ENCODE measurements around the gene LYST. TPM values are rescaled to one million over a fixed set of nuclear protein-coding genes. Genes with fewer than 3 reads are reported as not detected.

The LYST gene
- total RNA-seq, 1 experiment from 2014 or later: 11.9 TPM

GRCh38 chr1:235697508-235697907, 169.2 kb downstream of the LYST start:
- intact Hi-C loops (cut with micrococcal nuclease; ENCODE audit: unreplicated experiment): no loop called here
- no peak overlapping the region for H3K27ac Mint-ChIP-seq (ENCODE audit: unreplicated experiment)
- no peaks in the 10 kb centered on the region for H3K36me3 Mint-ChIP-seq (ENCODE audit: insufficient read depth, unreplicated experiment)
- no peaks in the 10 kb centered on the region for H3K27me3 Mint-ChIP-seq (ENCODE audit: unreplicated experiment)
- CTCF ChIA-PET: no interaction called here
- no TSS peak for BruUV-seq (replicated peaks)
- H3K4me1 Mint-ChIP-seq (ENCODE audit: low read depth, unreplicated experiment): no peaks in the 10 kb centered on the region
- TF ChIP-seq CTCF (IDR thresholded peaks at IDR 0.05; ENCODE audit: unreplicated experiment): no peak
- no peak for DNase-seq
- no peak overlapping the region for H3K4me3 Mint-ChIP-seq (ENCODE audit: low read depth, unreplicated experiment)
- no peaks in the 10 kb centered on the region for H3K9me3 Mint-ChIP-seq (ENCODE audit: low read depth, unreplicated experiment)

- CTCF ChIA-PET: interaction anchor here (0.6 kb wide), 1 partner anchor 1530 kb away, joined by 4 read pairs; no protein-coding TSS in a partner anchor
- H3K9me3 Mint-ChIP-seq (ENCODE audit: low read depth, unreplicated experiment): no peaks in the 10 kb centered on the region
- H3K36me3 Mint-ChIP-seq (ENCODE audit: insufficient read depth, unreplicated experiment): no peaks in the 10 kb centered on the region
- no peaks in the 10 kb centered on the region for H3K27me3 Mint-ChIP-seq (ENCODE audit: unreplicated experiment)
- no peak for TF ChIP-seq CTCF (IDR thresholded peaks at IDR 0.05; ENCODE audit: unreplicated experiment)
- no peaks in the 10 kb centered on the region for H3K4me1 Mint-ChIP-seq (ENCODE audit: low read depth, unreplicated experiment)
- no peak overlapping the region for H3K27ac Mint-ChIP-seq (ENCODE audit: unreplicated experiment)
- no peak overlapping the region for H3K4me3 Mint-ChIP-seq (ENCODE audit: low read depth, unreplicated experiment)
- intact Hi-C loops (cut with micrococcal nuclease; ENCODE audit: unreplicated experiment): no loop called here
- DNase-seq: no peak
- no TSS peak for BruUV-seq (replicated peaks)
Observed at GRCh38 chr1:235689356-235689755, 177.3 kb downstream of the LYST start.

GRCh38 chr1:235688096-235688495, 178.6 kb downstream of the LYST start:
- CTCF ChIA-PET: no interaction called here
- Mint-ChIP-seq H3K27ac (ENCODE audit: unreplicated experiment) (no peak overlapping the region), H3K27me3 (ENCODE audit: unreplicated experiment) (no peaks in the 10 kb centered on the region), H3K36me3 (ENCODE audit: insufficient read depth, unreplicated experiment) (no peaks in the 10 kb centered on the region), H3K9me3 (ENCODE audit: low read depth, unreplicated experiment) (no peaks in the 10 kb centered on the region), H3K4me3 (ENCODE audit: low read depth, unreplicated experiment) (no peak overlapping the region), H3K4me1 (ENCODE audit: low read depth, unreplicated experiment) (no peaks in the 10 kb centered on the region)
- DNase-seq: no peak
- BruUV-seq (replicated peaks): no TSS peak
- intact Hi-C loops (cut with micrococcal nuclease; ENCODE audit: unreplicated experiment): no loop called here
- no peak for TF ChIP-seq CTCF (IDR thresholded peaks at IDR 0.05; ENCODE audit: unreplicated experiment)

- Mint-ChIP-seq H3K4me3 (ENCODE audit: low read depth, unreplicated experiment) (no peak overlapping the region), H3K36me3 (ENCODE audit: insufficient read depth, unreplicated experiment) (no peaks in the 10 kb centered on the region), H3K27me3 (ENCODE audit: unreplicated experiment) (no peaks in the 10 kb centered on the region), H3K27ac (ENCODE audit: unreplicated experiment) (no peak overlapping the region), H3K9me3 (ENCODE audit: low read depth, unreplicated experiment) (no peaks in the 10 kb centered on the region), H3K4me1 (ENCODE audit: low read depth, unreplicated experiment) (no peaks in the 10 kb centered on the region)
- intact Hi-C loops (cut with micrococcal nuclease; ENCODE audit: unreplicated experiment): no loop called here
- no peak for TF ChIP-seq CTCF (IDR thresholded peaks at IDR 0.05; ENCODE audit: unreplicated experiment)
- CTCF ChIA-PET: no interaction called here
- BruUV-seq (replicated peaks): no TSS peak
- no peak for DNase-seq
Observed at GRCh38 chr1:235683653-235684052, 183.1 kb downstream of the LYST start.

Measured in Calu3 (cell line).